OCI-LY1 (cell line): ENCODE data around the gene NLK.

Experiments
- EZH2 ChIP-seq: fragments of 200-600 bp; sonication (generic), shearing (Covaris generic); IDR thresholded peaks from 2 replicates; pipeline ENCODE4 v1.8.0; 2017; ENCODE audit warnings: borderline replicate concordance, mixed run types, mild to moderate bottlenecking, antibody characterized with exemption, low read length, moderate library complexity, mixed read lengths
- TF ChIP-seq, protein P1 (sequence below): fragments of 200-600 bp; sonication (generic), shearing (Covaris generic); IDR thresholded peaks from 2 replicates; pipeline ENCODE4 v1.5.1; 2017; ENCODE audit warnings: mild to moderate bottlenecking, antibody characterized with exemption, low read length, moderate library complexity, mixed read lengths

DNA sequence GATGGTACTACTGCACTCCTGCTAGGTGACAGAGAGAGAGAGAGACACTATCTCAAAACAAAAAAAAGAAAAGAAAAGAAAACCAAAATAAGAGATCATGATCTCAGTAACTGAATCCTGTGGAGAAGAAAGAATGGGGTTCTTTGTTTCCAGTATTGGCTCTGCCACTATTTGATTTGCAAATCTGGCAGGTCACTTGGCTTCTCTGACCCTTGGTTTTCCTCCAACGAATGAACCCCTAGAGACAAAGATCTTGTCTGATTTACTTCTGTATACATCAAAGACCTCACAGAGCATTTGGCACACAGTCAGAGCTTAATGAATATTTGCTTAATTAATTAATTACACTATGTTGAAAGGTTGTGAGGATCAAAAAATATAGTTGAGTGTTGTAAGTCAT, 47.9 kb upstream of the NLK start:
- TF ChIP-seq, protein P1, sequence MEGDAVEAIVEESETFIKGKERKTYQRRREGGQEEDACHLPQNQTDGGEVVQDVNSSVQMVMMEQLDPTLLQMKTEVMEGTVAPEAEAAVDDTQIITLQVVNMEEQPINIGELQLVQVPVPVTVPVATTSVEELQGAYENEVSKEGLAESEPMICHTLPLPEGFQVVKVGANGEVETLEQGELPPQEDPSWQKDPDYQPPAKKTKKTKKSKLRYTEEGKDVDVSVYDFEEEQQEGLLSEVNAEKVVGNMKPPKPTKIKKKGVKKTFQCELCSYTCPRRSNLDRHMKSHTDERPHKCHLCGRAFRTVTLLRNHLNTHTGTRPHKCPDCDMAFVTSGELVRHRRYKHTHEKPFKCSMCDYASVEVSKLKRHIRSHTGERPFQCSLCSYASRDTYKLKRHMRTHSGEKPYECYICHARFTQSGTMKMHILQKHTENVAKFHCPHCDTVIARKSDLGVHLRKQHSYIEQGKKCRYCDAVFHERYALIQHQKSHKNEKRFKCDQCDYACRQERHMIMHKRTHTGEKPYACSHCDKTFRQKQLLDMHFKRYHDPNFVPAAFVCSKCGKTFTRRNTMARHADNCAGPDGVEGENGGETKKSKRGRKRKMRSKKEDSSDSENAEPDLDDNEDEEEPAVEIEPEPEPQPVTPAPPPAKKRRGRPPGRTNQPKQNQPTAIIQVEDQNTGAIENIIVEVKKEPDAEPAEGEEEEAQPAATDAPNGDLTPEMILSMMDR = no peak
- no peak for TF ChIP-seq EZH2
